NCI-H748 (cell line): ENCODE results near the gene FOSB.
"Not testable (repeated sequence)": the region's sequence is repeated elsewhere in the genome, so short reads cannot be mapped to it uniquely, and the experiment has no call there.

Experiments
- DNase-seq: peaks from one replicate; lab custom pipeline; 2025; ENCODE audit not compliant: unreplicated experiment; lab: John Stamatoyannopoulos, UW

The FOSB gene

DNA sequence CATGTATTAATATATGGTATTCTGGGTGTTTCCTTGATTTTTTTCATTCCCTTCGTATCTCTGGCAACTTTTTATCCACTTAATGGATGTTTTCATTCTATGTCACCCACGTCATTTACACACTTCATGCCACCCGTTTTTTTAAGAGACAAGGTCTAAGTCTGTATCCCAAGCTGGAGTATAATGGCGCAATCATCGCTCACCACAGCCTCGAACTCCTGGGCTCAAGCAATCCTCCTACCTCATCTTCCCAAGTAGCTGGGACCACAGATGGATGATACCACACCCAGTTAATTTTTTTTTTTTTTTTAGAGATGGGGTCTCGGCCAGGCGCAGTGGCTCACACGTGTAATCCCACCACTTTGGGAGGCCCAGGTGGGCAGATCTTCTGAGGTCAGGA is 36.1 kb downstream of the FOSB start:
- no peak for DNase-seq

GRCh38 chr19:45505151-45505995 is 37.6 kb downstream of the FOSB start:
- no peak for DNase-seq

GRCh38 chr19:45505996-45506245 is 38.1 kb downstream of the FOSB start:
- DNase-seq: no peak

GRCh38 chr19:45506246-45506988 is 38.6 kb downstream of the FOSB start:
- peak; percentile 95 for DNase-seq

- DNase-seq: peak; percentile 91
Measured at GRCh38 chr19:45506989-45507871, 39.4 kb downstream of the FOSB start, which contains the start of gene VASP. TSS of gene VASP (plus strand) at chr19:45507479. CDS start at chr19:45507772, 293 bp downstream.

GRCh38 chr19:45507872-45508416 is 40.1 kb downstream of the FOSB start:
- DNase-seq: peak; percentile 40

GRCh38 chr19:45508417-45508860 is 40.6 kb downstream of the FOSB start:
- peak; percentile 90 for DNase-seq

- peak; percentile 66 for DNase-seq
Measured at GRCh38 chr19:45508861-45509691, 41.3 kb downstream of the FOSB start.

- DNase-seq: no peak
Measured at GRCh38 chr19:45509692-45510015, 41.9 kb downstream of the FOSB start.

- DNase-seq: not testable (repeated sequence)
Measured at GRCh38 chr19:45510352-45510751, 42.6 kb downstream of the FOSB start.

DNA sequence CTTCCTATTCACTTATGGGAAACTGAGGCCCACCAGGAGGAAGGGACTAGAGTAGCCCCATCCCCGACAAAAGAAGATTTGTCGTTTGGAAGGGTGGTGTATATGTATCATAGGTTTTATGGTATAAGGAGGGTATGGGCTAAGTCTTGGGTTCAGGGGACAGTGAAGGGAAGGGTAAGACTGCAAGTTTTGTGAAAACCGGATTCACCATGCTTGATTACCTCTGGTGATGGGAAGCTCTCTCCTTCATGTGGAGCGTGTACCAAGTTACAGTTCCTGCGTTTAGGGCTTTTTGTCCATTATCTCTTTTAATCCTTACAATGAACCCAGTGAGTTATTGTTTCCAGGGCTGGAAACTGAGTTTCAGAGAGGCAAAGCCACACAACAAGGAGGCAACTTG is 43.3 kb downstream of the FOSB start:
- DNase-seq: no peak

DNA sequence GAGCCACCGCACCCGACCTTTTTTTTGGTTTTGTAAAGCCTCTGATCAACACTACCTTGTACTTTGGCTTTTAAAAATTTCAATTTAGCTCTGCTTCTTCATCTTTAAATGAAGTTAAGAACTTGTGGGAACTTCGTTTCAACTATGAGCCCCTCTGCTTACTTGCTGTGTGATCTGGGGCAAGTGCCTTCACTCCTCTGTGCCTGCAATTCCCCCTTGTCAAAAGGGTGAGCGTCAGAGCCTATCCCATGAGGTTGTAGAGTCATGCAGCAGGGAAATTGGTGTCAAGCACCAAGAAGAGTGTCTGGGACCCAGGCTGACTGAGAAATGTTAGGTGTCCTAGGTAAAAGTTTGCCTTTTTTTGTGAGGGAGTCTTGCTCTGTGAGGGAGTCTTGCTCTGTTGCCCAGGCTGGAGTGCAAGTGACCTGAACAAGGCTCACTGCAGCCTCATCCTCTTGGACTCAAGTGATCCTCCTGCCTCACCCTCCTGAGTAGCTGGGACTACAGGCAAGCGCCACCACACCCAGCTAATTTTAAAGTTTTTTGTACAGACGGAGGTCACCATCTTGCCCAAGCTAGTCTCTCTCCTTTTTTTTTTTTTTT is 45.2 kb downstream of the FOSB start:
- no peak for DNase-seq

DNA sequence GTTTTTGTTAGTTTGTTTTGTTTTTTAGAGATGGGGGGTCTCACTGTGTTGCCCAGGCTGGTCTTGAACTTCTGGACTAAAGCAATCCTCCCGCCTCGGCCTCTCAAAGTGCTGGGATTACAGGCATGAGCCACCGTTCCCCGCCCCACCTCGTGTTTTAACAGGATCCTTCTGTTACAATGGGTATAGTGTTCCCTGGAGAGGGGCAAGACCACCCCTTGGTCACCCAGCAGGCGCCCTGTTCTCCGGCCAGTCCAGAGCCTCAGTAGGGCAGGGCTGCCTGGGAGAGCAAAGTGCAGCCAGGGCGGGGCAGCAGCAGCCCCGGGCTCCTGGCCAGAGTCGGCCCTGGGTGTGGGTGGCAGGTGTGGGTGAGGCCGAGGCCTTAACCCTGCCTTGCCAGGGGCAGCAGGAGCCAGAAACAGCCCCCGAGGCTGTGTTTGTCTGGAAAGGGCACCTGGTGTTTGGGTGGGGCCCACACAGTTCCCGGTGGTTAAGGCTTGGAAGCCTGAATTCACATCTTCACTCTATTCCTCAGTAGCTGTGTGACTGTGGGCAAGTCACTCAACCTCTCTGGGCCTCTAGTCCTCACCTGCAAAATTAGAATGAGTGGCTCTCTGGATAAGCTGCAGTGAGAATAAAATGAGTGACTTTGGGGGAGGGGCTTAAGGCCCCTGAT is 46.7 kb downstream of the FOSB start:
- DNase-seq: peak; percentile 23

DNA sequence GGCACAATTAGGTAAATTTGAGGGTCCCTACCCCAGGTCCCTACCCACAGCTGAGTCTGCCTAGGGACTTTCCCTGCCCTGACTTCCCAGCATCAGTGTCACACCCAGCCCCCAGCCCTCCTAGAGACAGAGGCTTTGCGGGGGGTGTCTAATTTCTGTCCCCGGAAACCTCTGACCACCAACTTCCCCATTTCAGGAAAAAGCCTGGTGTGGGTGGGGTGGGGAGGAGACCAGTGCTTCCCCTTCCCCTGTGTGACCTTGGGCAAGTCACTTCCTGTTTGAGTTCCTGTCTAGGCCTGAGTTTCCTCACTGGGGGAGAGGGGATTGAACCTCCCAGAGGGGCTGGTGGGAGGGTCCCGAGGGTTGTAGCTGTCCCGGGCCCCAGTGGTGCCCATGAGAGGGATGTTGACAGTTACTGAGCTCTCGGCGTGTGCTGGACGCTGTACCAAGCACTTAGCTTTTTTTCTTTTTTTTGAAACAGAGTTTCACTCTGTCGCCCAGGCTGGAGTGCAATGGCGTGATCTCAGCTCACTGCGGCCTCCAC is 47.4 kb downstream of the FOSB start:
- no peak for DNase-seq

- DNase-seq: no peak
Measured at GRCh38 chr19:45515807-45516401, 48.1 kb downstream of the FOSB start.

DNA sequence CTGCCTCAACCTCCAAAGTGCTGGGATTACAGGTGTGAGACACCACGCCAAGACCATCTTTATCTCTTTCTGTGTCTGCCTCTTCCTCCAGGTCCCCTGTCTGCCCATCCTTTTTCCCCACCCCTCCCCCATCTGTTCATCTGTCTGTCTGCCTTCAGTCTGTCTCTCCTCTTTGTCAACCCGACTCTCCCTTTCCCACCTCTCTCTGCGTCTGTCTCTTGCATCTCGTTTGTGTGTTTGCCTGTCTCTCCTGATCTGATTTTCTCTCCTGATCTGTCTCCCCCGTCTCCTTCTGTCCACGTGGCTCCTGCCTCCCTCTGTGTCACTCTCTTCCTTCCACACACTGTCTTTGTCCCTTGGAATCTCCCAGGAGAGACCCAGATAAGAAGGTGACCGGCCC is 49.4 kb downstream of the FOSB start:
- DNase-seq: no peak

GRCh38 chr19:45517641-45518468 is 50.1 kb downstream of the FOSB start:
- DNase-seq: no peak

GRCh38 chr19:45518469-45518826 is 50.7 kb downstream of the FOSB start:
- no peak for DNase-seq
